ENCODE measurements around the gene S100A1. TPM values are rescaled to one million over a fixed set of nuclear protein-coding genes. Genes with fewer than 3 reads are reported as not detected.
A peak's percentile ranks its signal among the peaks of the same experiment; 100 is the strongest.
"Not testable (repeated sequence)": the region's sequence is repeated elsewhere in the genome, so short reads cannot be mapped to it uniquely, and the experiment has no call there.

Gene S100A1
- total RNA-seq, 1 donor from 2014 or later, result 1.2 TPM

DNA sequence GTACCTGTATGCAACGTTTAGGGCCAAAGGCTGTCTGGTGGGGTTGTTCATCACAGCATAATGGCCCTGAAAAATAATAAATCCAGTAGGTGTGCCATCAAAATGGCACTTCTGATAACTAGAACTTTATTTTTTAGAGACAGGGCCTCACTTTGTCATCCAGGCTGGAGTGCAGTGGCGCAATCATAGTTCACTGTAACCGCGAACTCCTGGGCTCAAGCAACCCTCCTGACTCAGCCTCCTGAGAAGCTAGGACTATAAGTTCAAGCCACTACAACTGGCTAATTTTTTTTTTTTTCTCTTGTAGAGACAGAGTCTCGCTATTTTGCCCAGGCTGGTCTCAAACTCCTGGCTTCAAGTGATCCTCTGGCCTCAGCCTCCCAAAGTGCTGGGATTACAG, 35.0 kb downstream of the S100A1 start:
- peaks cover 18% of the 10 kb centered on the region for H3K4me1 Mint-ChIP-seq (ENCODE audit: low read depth)
- H3K36me3 Mint-ChIP-seq (ENCODE audit: low read depth), result peaks cover 34% of the 10 kb centered on the region
- no peak for DNase-seq (ENCODE audit: low spot score)
- no peak overlapping the region for H3K4me3 Mint-ChIP-seq (ENCODE audit: unreplicated experiment)
- TF ChIP-seq, protein P1, sequence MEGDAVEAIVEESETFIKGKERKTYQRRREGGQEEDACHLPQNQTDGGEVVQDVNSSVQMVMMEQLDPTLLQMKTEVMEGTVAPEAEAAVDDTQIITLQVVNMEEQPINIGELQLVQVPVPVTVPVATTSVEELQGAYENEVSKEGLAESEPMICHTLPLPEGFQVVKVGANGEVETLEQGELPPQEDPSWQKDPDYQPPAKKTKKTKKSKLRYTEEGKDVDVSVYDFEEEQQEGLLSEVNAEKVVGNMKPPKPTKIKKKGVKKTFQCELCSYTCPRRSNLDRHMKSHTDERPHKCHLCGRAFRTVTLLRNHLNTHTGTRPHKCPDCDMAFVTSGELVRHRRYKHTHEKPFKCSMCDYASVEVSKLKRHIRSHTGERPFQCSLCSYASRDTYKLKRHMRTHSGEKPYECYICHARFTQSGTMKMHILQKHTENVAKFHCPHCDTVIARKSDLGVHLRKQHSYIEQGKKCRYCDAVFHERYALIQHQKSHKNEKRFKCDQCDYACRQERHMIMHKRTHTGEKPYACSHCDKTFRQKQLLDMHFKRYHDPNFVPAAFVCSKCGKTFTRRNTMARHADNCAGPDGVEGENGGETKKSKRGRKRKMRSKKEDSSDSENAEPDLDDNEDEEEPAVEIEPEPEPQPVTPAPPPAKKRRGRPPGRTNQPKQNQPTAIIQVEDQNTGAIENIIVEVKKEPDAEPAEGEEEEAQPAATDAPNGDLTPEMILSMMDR (IDR thresholded peaks at IDR 0.05), result no peak
- H3K27ac Mint-ChIP-seq (ENCODE audit: unreplicated experiment), result no peak overlapping the region
- no peaks in the 10 kb centered on the region for H3K27me3 Mint-ChIP-seq (ENCODE audit: low read depth)
- no peaks in the 10 kb centered on the region for H3K9me3 Mint-ChIP-seq (ENCODE audit: low read depth)

DNA sequence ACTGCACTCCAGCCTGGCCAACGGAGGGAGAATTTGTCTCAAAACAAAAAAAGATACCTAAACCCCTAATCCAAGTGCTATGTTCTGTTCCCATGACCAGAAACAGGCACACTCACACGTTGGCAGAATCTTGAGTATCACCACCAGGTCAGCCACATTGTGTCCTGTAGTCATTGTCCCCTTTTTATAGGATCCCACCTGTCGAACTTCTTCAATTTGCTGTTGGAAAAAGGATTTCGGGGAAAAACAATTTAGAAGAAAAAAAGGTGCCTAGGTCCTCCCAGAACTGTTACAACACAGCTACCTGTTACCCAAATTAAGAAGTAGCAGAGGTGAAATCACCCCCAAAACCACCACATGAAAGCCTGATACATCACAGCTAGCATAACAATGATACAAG, 39.2 kb downstream of the S100A1 start:
- H3K27ac Mint-ChIP-seq (ENCODE audit: unreplicated experiment), result peak overlapping the region; percentile 15
- H3K9me3 Mint-ChIP-seq (ENCODE audit: low read depth), result no peaks in the 10 kb centered on the region
- H3K36me3 Mint-ChIP-seq (ENCODE audit: low read depth), result peaks cover 29% of the 10 kb centered on the region

DNA sequence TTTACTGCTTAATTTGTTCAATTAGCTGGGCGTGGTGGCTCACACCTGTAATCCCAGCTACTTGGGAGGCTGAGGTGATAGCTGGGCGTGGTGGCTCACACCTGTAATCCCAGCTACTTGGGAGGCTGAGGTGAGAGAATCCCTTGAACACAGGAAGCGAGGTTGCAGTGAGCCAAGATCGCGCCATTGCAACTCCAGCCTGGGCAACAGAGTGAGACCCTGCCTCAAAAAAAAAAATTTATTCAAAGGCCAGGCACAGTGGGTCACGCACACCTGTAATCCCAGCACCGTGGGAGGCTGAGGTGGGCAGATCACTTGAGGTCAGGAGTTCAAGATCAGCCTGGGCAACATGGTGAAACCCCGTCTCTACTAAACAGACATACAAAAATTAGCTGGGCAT, 40.4 kb downstream of the S100A1 start:
- not testable (repeated sequence) for H3K9me3 Mint-ChIP-seq (ENCODE audit: low read depth); H3K4me3 Mint-ChIP-seq (ENCODE audit: unreplicated experiment); H3K27ac Mint-ChIP-seq (ENCODE audit: unreplicated experiment); H3K27me3 Mint-ChIP-seq (ENCODE audit: low read depth)
- DNase-seq (ENCODE audit: low spot score), result peak; percentile 19
- H3K36me3 Mint-ChIP-seq (ENCODE audit: low read depth), result peaks cover 29% of the 10 kb centered on the region
- H3K4me1 Mint-ChIP-seq (ENCODE audit: low read depth), result peaks cover 23% of the 10 kb centered on the region

More for the DNA sequence above, 39.2 kb downstream of the S100A1 start:
- no peak for DNase-seq (ENCODE audit: low spot score)
- TF ChIP-seq, protein P1 (IDR thresholded peaks at IDR 0.05), result no peak
- Mint-ChIP-seq H3K27me3 (ENCODE audit: low read depth) (no peaks in the 10 kb centered on the region), H3K4me1 (ENCODE audit: low read depth) (peaks cover 23% of the 10 kb centered on the region), H3K4me3 (ENCODE audit: unreplicated experiment) (no peak overlapping the region)

DNA sequence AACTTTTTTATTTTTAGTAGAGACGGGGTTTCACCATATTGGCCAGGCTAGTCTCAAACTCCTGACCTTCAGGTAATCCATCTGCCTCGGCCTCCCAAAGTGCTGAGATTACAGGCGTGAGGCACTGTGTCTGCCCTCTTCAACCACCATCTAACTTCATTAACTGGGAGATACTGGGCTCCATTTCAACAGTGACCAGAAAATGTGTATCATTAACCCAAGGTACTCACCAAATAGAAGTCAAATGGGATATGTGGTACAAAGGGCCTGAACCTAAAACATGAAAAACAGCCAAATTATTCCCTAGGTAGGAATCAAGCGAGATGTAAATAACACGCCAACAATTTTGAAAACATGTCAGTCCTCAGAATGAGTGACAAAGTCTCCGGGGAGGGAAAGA, 41.4 kb downstream of the S100A1 start:
- Mint-ChIP-seq H3K27me3 (ENCODE audit: low read depth) (no peaks in the 10 kb centered on the region), H3K9me3 (ENCODE audit: low read depth) (no peaks in the 10 kb centered on the region), H3K4me1 (ENCODE audit: low read depth) (peaks cover 23% of the 10 kb centered on the region), H3K36me3 (ENCODE audit: low read depth) (peaks cover 24% of the 10 kb centered on the region), H3K27ac (ENCODE audit: unreplicated experiment) (no peak overlapping the region), H3K4me3 (ENCODE audit: unreplicated experiment) (no peak overlapping the region)
- DNase-seq (ENCODE audit: low spot score), result no peak
- TF ChIP-seq, protein P1 (IDR thresholded peaks at IDR 0.05), result no peak

DNA sequence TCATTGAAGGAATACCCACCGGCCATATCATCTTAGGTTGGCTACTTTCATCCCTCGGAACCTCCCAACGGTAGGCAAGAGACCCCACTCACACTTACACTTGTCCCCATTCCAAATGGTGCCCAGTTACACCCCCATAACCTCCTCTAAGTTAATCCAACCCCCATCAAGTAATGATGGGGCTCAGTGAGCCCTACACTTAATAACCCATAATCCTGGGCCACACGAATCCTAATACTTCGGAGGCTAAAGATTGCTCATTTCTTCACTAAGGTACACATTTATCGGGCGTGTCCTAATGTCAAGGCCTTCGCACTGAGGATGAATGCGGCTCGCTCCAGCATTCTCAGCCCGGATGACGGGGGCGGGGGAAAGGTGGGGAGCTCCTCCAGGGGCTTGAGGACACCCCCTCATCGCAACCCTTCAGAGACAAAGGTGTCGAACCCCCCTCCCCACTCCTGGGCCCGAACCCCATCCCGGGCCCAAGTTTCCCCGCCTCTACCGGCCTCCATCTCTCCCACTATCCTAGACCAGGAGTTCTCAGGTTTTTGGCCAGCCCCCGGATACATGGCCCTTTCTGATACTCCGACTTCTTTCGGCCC, 42.1 kb downstream of the S100A1 start:
- TF ChIP-seq, protein P1 (IDR thresholded peaks at IDR 0.05), result no peak
- no peak for DNase-seq (ENCODE audit: low spot score)
- no peak overlapping the region for H3K4me3 Mint-ChIP-seq (ENCODE audit: unreplicated experiment)
- no peaks in the 10 kb centered on the region for H3K9me3 Mint-ChIP-seq (ENCODE audit: low read depth)
- peaks cover 23% of the 10 kb centered on the region for H3K4me1 Mint-ChIP-seq (ENCODE audit: low read depth)
- no peaks in the 10 kb centered on the region for H3K27me3 Mint-ChIP-seq (ENCODE audit: low read depth)
- no peak overlapping the region for H3K27ac Mint-ChIP-seq (ENCODE audit: unreplicated experiment)
- peaks cover 16% of the 10 kb centered on the region for H3K36me3 Mint-ChIP-seq (ENCODE audit: low read depth)
